ENCODE measurements around the gene RNF19B.
"Not testable (repeated sequence)": the region's sequence is repeated elsewhere in the genome, so short reads cannot be mapped to it uniquely, and the experiment has no call there.

Gene RNF19B

GRCh38 chr1:32919811-32920733, 44.5 kb downstream of the RNF19B start:
- no peak for TF ChIP-seq ZNF274 (IDR thresholded peaks at IDR 0.05; ENCODE audit: low read depth, low read length)
- H3K4me3 ChIP-seq (ENCODE audit: low read length) = no peak overlapping the region

- no peak overlapping the region for H3K4me3 ChIP-seq (ENCODE audit: low read length)
- no peak for TF ChIP-seq ZNF274 (IDR thresholded peaks at IDR 0.05; ENCODE audit: low read depth, low read length)
Observed at GRCh38 chr1:32918179-32918578, 46.4 kb downstream of the RNF19B start.

GRCh38 chr1:32917521-32917920, 47.1 kb downstream of the RNF19B start:
- TF ChIP-seq ZNF274 (IDR thresholded peaks at IDR 0.05; ENCODE audit: low read depth, low read length) = no peak

GRCh38 chr1:32915766-32916706, 48.6 kb downstream of the RNF19B start:
- no peak for TF ChIP-seq ZNF274 (IDR thresholded peaks at IDR 0.05; ENCODE audit: low read depth, low read length)
- no peak overlapping the region for H3K4me3 ChIP-seq (ENCODE audit: low read length)

More at GRCh38 chr1:32917521-32917920, 47.1 kb downstream of the RNF19B start:
- no peak overlapping the region for H3K4me3 ChIP-seq (ENCODE audit: low read length)

GRCh38 chr1:32910319-32910718, 54.3 kb downstream of the RNF19B start:
- H3K4me3 ChIP-seq (ENCODE audit: low read length) = no peak overlapping the region
- TF ChIP-seq ZNF274 (IDR thresholded peaks at IDR 0.05; ENCODE audit: low read depth, low read length) = no peak

GRCh38 chr1:32907435-32907834, 57.2 kb downstream of the RNF19B start:
- no peak for TF ChIP-seq ZNF274 (IDR thresholded peaks at IDR 0.05; ENCODE audit: low read depth, low read length)
- H3K4me3 ChIP-seq (ENCODE audit: low read length) = no peak overlapping the region

GRCh38 chr1:32906654-32907053, 58.0 kb downstream of the RNF19B start:
- H3K4me3 ChIP-seq (ENCODE audit: low read length) = no peak overlapping the region
- no peak for TF ChIP-seq ZNF274 (IDR thresholded peaks at IDR 0.05; ENCODE audit: low read depth, low read length)

GRCh38 chr1:32905588-32905987, 59.0 kb downstream of the RNF19B start:
- not testable (repeated sequence) for H3K4me3 ChIP-seq (ENCODE audit: low read length)

GRCh38 chr1:32904797-32905196, 59.8 kb downstream of the RNF19B start:
- TF ChIP-seq ZNF274 (IDR thresholded peaks at IDR 0.05; ENCODE audit: low read depth, low read length) = no peak
- H3K4me3 ChIP-seq (ENCODE audit: low read length) = no peak overlapping the region

- no peak for TF ChIP-seq ZNF274 (IDR thresholded peaks at IDR 0.05; ENCODE audit: low read depth, low read length)
- H3K4me3 ChIP-seq (ENCODE audit: low read length) = no peak overlapping the region
Observed at GRCh38 chr1:32903991-32904785, 60.4 kb downstream of the RNF19B start.

GRCh38 chr1:32902535-32902920, 62.1 kb downstream of the RNF19B start:
- H3K4me3 ChIP-seq (ENCODE audit: low read length) = no peak overlapping the region
- no peak for TF ChIP-seq ZNF274 (IDR thresholded peaks at IDR 0.05; ENCODE audit: low read depth, low read length)

- TF ChIP-seq ZNF274 (IDR thresholded peaks at IDR 0.05; ENCODE audit: low read depth, low read length) = no peak
- peak overlapping the region; percentile 42; the same call in 1 of the 2 replicates for H3K4me3 ChIP-seq (ENCODE audit: low read length)
Observed at GRCh38 chr1:32901823-32902534, 62.6 kb downstream of the RNF19B start.

All from GM08714 (cell line).